ENCODE measurements around the gene PCDHGA1.

- no peak for TF ChIP-seq POLR2A (IDR thresholded peaks at IDR 0.05)
- TF ChIP-seq, protein P1, sequence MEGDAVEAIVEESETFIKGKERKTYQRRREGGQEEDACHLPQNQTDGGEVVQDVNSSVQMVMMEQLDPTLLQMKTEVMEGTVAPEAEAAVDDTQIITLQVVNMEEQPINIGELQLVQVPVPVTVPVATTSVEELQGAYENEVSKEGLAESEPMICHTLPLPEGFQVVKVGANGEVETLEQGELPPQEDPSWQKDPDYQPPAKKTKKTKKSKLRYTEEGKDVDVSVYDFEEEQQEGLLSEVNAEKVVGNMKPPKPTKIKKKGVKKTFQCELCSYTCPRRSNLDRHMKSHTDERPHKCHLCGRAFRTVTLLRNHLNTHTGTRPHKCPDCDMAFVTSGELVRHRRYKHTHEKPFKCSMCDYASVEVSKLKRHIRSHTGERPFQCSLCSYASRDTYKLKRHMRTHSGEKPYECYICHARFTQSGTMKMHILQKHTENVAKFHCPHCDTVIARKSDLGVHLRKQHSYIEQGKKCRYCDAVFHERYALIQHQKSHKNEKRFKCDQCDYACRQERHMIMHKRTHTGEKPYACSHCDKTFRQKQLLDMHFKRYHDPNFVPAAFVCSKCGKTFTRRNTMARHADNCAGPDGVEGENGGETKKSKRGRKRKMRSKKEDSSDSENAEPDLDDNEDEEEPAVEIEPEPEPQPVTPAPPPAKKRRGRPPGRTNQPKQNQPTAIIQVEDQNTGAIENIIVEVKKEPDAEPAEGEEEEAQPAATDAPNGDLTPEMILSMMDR (IDR thresholded peaks at IDR 0.05): no peak
- no peak for TF ChIP-seq POLR2AphosphoS5 (IDR thresholded peaks at IDR 0.05)
- TF ChIP-seq EP300 (IDR thresholded peaks at IDR 0.05): no peak
Measured at GRCh38 chr5:141487131-141487530, 156.8 kb downstream of the PCDHGA1 start.
